HG02885 (cell line): ENCODE results near the gene ZMIZ1.

Experiments used
- ATAC-seq: cut with Tn5 transposase; IDR thresholded peaks from one replicate; pipeline ENCODE4 v1.9.1; 2021; ENCODE audit warnings: mild to moderate bottlenecking; ENCODE audit not compliant: unreplicated experiment, poor library complexity

Gene ZMIZ1

GRCh38 chr10:79236433-79236765 lies 167.6 kb downstream of the ZMIZ1 start:
- no peak for ATAC-seq

GRCh38 chr10:79237454-79238157 lies 168.8 kb downstream of the ZMIZ1 start:
- no peak for ATAC-seq

- ATAC-seq, result no peak
Observed at GRCh38 chr10:79238158-79238520, 169.4 kb downstream of the ZMIZ1 start.

- no peak for ATAC-seq
Observed at GRCh38 chr10:79238606-79239005, 169.8 kb downstream of the ZMIZ1 start.

- ATAC-seq, result no peak
Observed at GRCh38 chr10:79239275-79239779, 170.6 kb downstream of the ZMIZ1 start.

- no peak for ATAC-seq
Observed at GRCh38 chr10:79239924-79240581, 171.3 kb downstream of the ZMIZ1 start.

- no peak for ATAC-seq
Observed at GRCh38 chr10:79241629-79241989, 172.8 kb downstream of the ZMIZ1 start.

GRCh38 chr10:79241990-79242619 lies 173.3 kb downstream of the ZMIZ1 start:
- ATAC-seq, result peak; percentile 33

GRCh38 chr10:79242620-79243152 lies 173.9 kb downstream of the ZMIZ1 start:
- ATAC-seq, result peak; percentile 27

- peak; percentile 55 for ATAC-seq
Observed at GRCh38 chr10:79243181-79244067, 174.7 kb downstream of the ZMIZ1 start.

GRCh38 chr10:79244068-79244442 lies 175.3 kb downstream of the ZMIZ1 start:
- ATAC-seq, result no peak

GRCh38 chr10:79244841-79245504 lies 176.2 kb downstream of the ZMIZ1 start:
- peak; percentile 30 for ATAC-seq

- no peak for ATAC-seq
Observed at GRCh38 chr10:79245539-79246208, 176.9 kb downstream of the ZMIZ1 start.

- no peak for ATAC-seq
Observed at GRCh38 chr10:79246209-79246581, 177.4 kb downstream of the ZMIZ1 start.

- ATAC-seq, result no peak
Observed at GRCh38 chr10:79246606-79247275, 178.0 kb downstream of the ZMIZ1 start.

GRCh38 chr10:79247373-79248137 lies 178.8 kb downstream of the ZMIZ1 start:
- ATAC-seq, result no peak

- ATAC-seq, result no peak
Observed at GRCh38 chr10:79248341-79249185, 179.8 kb downstream of the ZMIZ1 start.
